K562 (cell line): ENCODE data around the gene PDE6G. TPM values are rescaled to one million over a fixed set of nuclear protein-coding genes. Genes with fewer than 3 reads are reported as not detected.

Source experiments
- ATAC-seq: fragments of 200-7000 bp; cut with Tn5 transposase; 3 replicates; pipeline ENCODE4 v1.9.1; 2020; ENCODE audit warnings: moderate library complexity
- BruUV-seq: library from RNA; stranded (reverse); fragments of 400-500 nt; replicated peaks from 2 replicates; lab custom pipeline; 2021; lab: Mats Ljungman, UMichigan
- CTCF ChIA-PET: fragments of 300-600 bp; formaldehyde crosslinking; extraction: SDS; loops from one replicate; lab custom pipeline; 2021; ENCODE audit warnings: low intra/inter-chr PET ratio; lab: Yijun Ruan, JAX
- POLR2A ChIA-PET: fragments of 300-600, 350-650 bp; sonication (Branson Sonifier 250); formaldehyde crosslinking; extraction: SDS; loops from one replicate; lab custom pipeline; 2021; ENCODE audit warnings: antibody characterized with exemption, inconsistent platforms; lab: Yijun Ruan, JAX
- DNase-seq, 4 experiments: peaks; one replicate each; pipeline versions ENCODE4 v3.0.0 to v3.0.0-alpha.2; 2011 to 2018; ENCODE audit warnings: low spot score in 3 of 4, mixed read lengths in 3 of 4; ENCODE audit errors: extremely low read depth in 1 of 4
- FAIRE-seq: peaks from 2 replicates; lab custom pipeline; 2011; peaks lifted over from hg19 to GRCh38; lab: Jason Lieb, UNC
- H2AFZ ChIP-seq: 2 replicates; pipeline ENCODE4 v1.6.0; 2011; ENCODE audit warnings: low read depth, low read length, control low read depth, inconsistent platforms
- H3K27ac ChIP-seq: fragments of 200-600 bp; 3 replicates; pipeline ENCODE4 v1.8.0; 2011; ENCODE audit warnings: low read depth, mild to moderate bottlenecking, control low read depth, inconsistent platforms, low read length, moderate library complexity, mixed read lengths; ENCODE audit errors: extremely low read depth
- H3K27me3 ChIP-seq, 2 experiments: fragments of 300-600 bp in 1 of 2; 2 replicates in 1 of 2; 3 replicates in 1 of 2; pipeline versions ENCODE4 v1.6.0 to v1.8.0; 2011; ENCODE audit warnings: inconsistent platforms in 2 of 2, low read length in 2 of 2, mild to moderate bottlenecking in 1 of 2, mixed read lengths in 1 of 2, moderate library complexity in 1 of 2; ENCODE audit not compliant: control insufficient read depth in 2 of 2, insufficient read depth in 2 of 2
- H3K36me3 ChIP-seq: fragments of 300-600 bp; 3 replicates; pipeline ENCODE4 v1.8.0; 2011; ENCODE audit warnings: mild to moderate bottlenecking, low read length, inconsistent platforms; ENCODE audit not compliant: control insufficient read depth, insufficient read depth
- H3K4me1 ChIP-seq, 2 experiments: fragments of 200-600 bp in 1 of 2; replicated peaks in 1 of 2; 2 replicates in 1 of 2; 3 replicates in 1 of 2; pipeline versions ENCODE4 v1.5.1 to v1.8.0; 2011; ENCODE audit warnings: inconsistent platforms in 2 of 2, low read length in 2 of 2, mild to moderate bottlenecking in 1 of 2, mixed read lengths in 1 of 2, moderate library complexity in 1 of 2; ENCODE audit not compliant: control insufficient read depth in 2 of 2, insufficient read depth in 2 of 2
- H3K4me2 ChIP-seq: 2 replicates; pipeline ENCODE4 v1.6.1; 2011; ENCODE audit warnings: low read length, control low read depth, inconsistent platforms, mixed read lengths; ENCODE audit not compliant: insufficient read depth
- H3K4me3 ChIP-seq: fragments of 200-600 bp; sonication (generic), shearing (Covaris generic); 2 replicates; pipeline ENCODE4 v1.5.1; 2016; ENCODE audit warnings: control low read depth, inconsistent platforms
- H3K79me2 ChIP-seq: fragments of 200-600 bp; 3 replicates; pipeline ENCODE4 v1.8.0; 2011; ENCODE audit warnings: low read length, inconsistent platforms; ENCODE audit not compliant: control insufficient read depth, insufficient read depth
- H3K9ac ChIP-seq, 2 experiments: 2 replicates each; pipeline versions ENCODE4 v1.6.0 to v1.6.1; 2011; ENCODE audit warnings: low read depth in 2 of 2, low read length in 2 of 2, control low read depth in 1 of 2, inconsistent platforms in 1 of 2, mild to moderate bottlenecking in 1 of 2, mixed read lengths in 1 of 2; ENCODE audit not compliant: insufficient read depth in 1 of 2
- H3K9me1 ChIP-seq: one replicate; pipeline ENCODE4 v1.6.0; 2011; ENCODE audit warnings: inconsistent platforms, mild to moderate bottlenecking, low read length, moderate library complexity; ENCODE audit not compliant: control insufficient read depth, insufficient read depth
- H3K9me3 ChIP-seq: replicated peaks from 2 replicates; pipeline ENCODE4 v1.5.1; 2011; ENCODE audit warnings: low read depth, low read length, inconsistent platforms; ENCODE audit not compliant: control insufficient read depth, insufficient read depth
- H4K20me1 ChIP-seq: replicated peaks from 2 replicates; pipeline ENCODE4 v1.6.1; 2011; ENCODE audit warnings: low read length, inconsistent platforms, mixed read lengths; ENCODE audit not compliant: control insufficient read depth, insufficient read depth
- ATF1 ChIP-seq, 2 experiments: fragments of 450-650 bp in 1 of 2; IDR thresholded peaks; 2 replicates each; pipeline ENCODE4 v1.6.1; 2016; ENCODE audit warnings: missing compliant biosample characterization in 1 of 2, missing genetic modification characterization in 1 of 2
- C11orf30 ChIP-seq: fragments of 450-650 bp; IDR thresholded peaks from 2 replicates; pipeline ENCODE4 v1.6.1; 2016; ENCODE audit warnings: low read depth, mild to moderate bottlenecking
- CBX2 ChIP-seq: fragments of 200-600 bp; sonication (generic); IDR thresholded peaks from one replicate; pipeline ENCODE4 v1.6.1; 2012; ENCODE audit warnings: mild to moderate bottlenecking, low read length, inconsistent platforms; ENCODE audit not compliant: insufficient read depth, poor library complexity, severe bottlenecking
- DACH1 ChIP-seq: fragments of 450-650 bp; IDR thresholded peaks from 2 replicates; pipeline ENCODE4 v1.6.1; 2018; ENCODE audit not compliant: partially characterized antibody
- HBP1 ChIP-seq: fragments of 450-650 bp; formaldehyde crosslinking; IDR thresholded peaks from 2 replicates; pipeline ENCODE4 v1.4.0; 2022; ENCODE audit warnings: missing genetic modification characterization
- KDM5B ChIP-seq: fragments of 200-600 bp; sonication (generic); IDR thresholded peaks from 2 replicates; pipeline ENCODE4 v1.6.1; 2012; ENCODE audit warnings: low read depth, mild to moderate bottlenecking, moderate library complexity, low read length, control low read depth, inconsistent platforms; ENCODE audit not compliant: insufficient replicate concordance
- L3MBTL2 ChIP-seq: fragments of 450-650 bp; IDR thresholded peaks from 2 replicates; pipeline ENCODE4 v1.6.1; 2016; ENCODE audit warnings: mild to moderate bottlenecking, moderate library complexity
- LCOR ChIP-seq: sonication (generic); formaldehyde crosslinking; IDR thresholded peaks from 2 replicates; pipeline ENCODE4 v1.8.0; 2022; ENCODE audit warnings: mild to moderate bottlenecking, missing genetic modification reagents
- MCM7 ChIP-seq, 2 experiments: fragments of 450-650 bp; IDR thresholded peaks; 2 replicates each; pipeline ENCODE4 v1.6.1; 2016 to 2018
- NR2F6 ChIP-seq: fragments of 450-650 bp; formaldehyde crosslinking; IDR thresholded peaks from 2 replicates; pipeline ENCODE4 v1.4.0; 2020; ENCODE audit warnings: mild to moderate bottlenecking
- RB1 ChIP-seq: fragments of 450-650 bp; IDR thresholded peaks from 2 replicates; pipeline ENCODE4 v1.6.1; 2017; ENCODE audit warnings: low read depth, mild to moderate bottlenecking
- RFX1 ChIP-seq: fragments of 450-650 bp; IDR thresholded peaks from 2 replicates; pipeline ENCODE4 v1.6.1; 2016; ENCODE audit warnings: mild to moderate bottlenecking, moderate library complexity
- SAP30 ChIP-seq: fragments of 200-600 bp; sonication (generic); IDR thresholded peaks from 2 replicates; pipeline ENCODE4 v1.6.1; 2012; ENCODE audit warnings: borderline replicate concordance, low read depth, mild to moderate bottlenecking, moderate library complexity, low read length, control low read depth, inconsistent platforms; ENCODE audit not compliant: insufficient read depth, poor library complexity, severe bottlenecking
- SMARCE1 ChIP-seq: fragments of 450-650 bp; IDR thresholded peaks from 2 replicates; pipeline ENCODE4 v1.7.1; 2016; ENCODE audit warnings: mild to moderate bottlenecking
- THRA ChIP-seq: fragments of 450-650 bp; IDR thresholded peaks from 2 replicates; pipeline ENCODE4 v1.6.1; 2017; ENCODE audit warnings: mild to moderate bottlenecking, moderate library complexity
- TRIM24 ChIP-seq, 2 experiments: fragments of 450-650 bp; IDR thresholded peaks; 2 replicates each; pipeline ENCODE4 v1.6.1; 2016
- ZBTB17 ChIP-seq: fragments of 450-650 bp; formaldehyde crosslinking; IDR thresholded peaks from 2 replicates; pipeline ENCODE4 v1.4.0; 2020; ENCODE audit warnings: mild to moderate bottlenecking
- ZNF146 ChIP-seq: IDR thresholded peaks from one replicate; pipeline ENCODE4 v1.6.1; 2018; ENCODE audit warnings: missing compliant biosample characterization; ENCODE audit not compliant: unreplicated experiment
- ZNF311 ChIP-seq: fragments of 250-450 bp; sonication (Bioruptor Pico); IDR thresholded peaks from 2 replicates; pipeline ENCODE4 v1.4.0; 2020; ENCODE audit warnings: mild to moderate bottlenecking, moderate library complexity
- ZNF316 ChIP-seq: fragments of 450-650 bp; IDR thresholded peaks from 2 replicates; pipeline ENCODE4 v1.6.1; 2016
- ZNF586 ChIP-seq: fragments of 450-650 bp; formaldehyde crosslinking; conservative IDR thresholded peaks from 2 replicates; pipeline ENCODE4 v1.4.0; 2020; ENCODE audit warnings: mild to moderate bottlenecking, moderate library complexity
- ZNF75A ChIP-seq: fragments of 450-650 bp; formaldehyde crosslinking; IDR thresholded peaks from 2 replicates; pipeline ENCODE4 v1.4.0; 2020; ENCODE audit warnings: mild to moderate bottlenecking
- WGBS: fragments of 100-300 bp; shearing (Covaris generic); methylation state at CpG from one replicate; pipeline ENCODE4 v1.1.6; 2016; ENCODE audit warnings: low coverage, mixed read lengths; ENCODE audit not compliant: insufficient coverage; ENCODE audit errors: missing lambda C conversion rate; 5-methylcytosine and 5-hydroxymethylcytosine counted together
- in situ Hi-C: fragments of 300-500 bp; cut with MboI; formaldehyde crosslinking; loops from 4 replicates; pipeline ENCODE4 v1.15.0; 2018; ENCODE audit warnings: inconsistent platforms, mixed read lengths
- intact Hi-C: fragments of 100-400 bp; cut with micrococcal nuclease; formaldehyde crosslinking; loops from 2 replicates; pipeline ENCODE4 v1.14.2; 2022
- polyA plus RNA-seq, 8 experiments: library from polyadenylated mRNA; depleted of rRNA in 4 of 8; stranded (reverse) in 5 of 8; unstranded in 3 of 8; fragments of >200 nt; fragmentation: Nextera tagmentation in 2 of 8; fragmentation: Illumina TruSeq in 1 of 8; extraction: Ambion mirVana in 2 of 8; extraction: Trizol in 1 of 8; gene quantifications; 2 replicates each; pipeline versions ENCODE4 v1.2.1 to v1.2.3, GENCODE V29; 2011 to 2014; ENCODE audit warnings: inconsistent platforms in 1 of 8, missing spikeins in 1 of 8
- total RNA-seq, 7 experiments: library from RNA; depleted of rRNA in 6 of 7; stranded (reverse); fragments of >200 nt in 6 of 7; fragmentation: Illumina TruSeq in 2 of 7; extraction: Trizol in 2 of 7; gene quantifications; 2 replicates each; pipeline versions ENCODE4 v1.2.1 to v1.2.3, GENCODE V29; 2011 to 2021; ENCODE audit warnings: low replicate concordance in 1 of 7

PDE6G gene
- total and polyA plus RNA-seq, 9 of the 15 experiments (the other 6 are each of a cell fraction or from before 2014, with no cell fraction given): 0.14 to 0.59 TPM; not detected in 7

- Histone ChIP-seq H3K9me1 (peaks cover 6% of the 10 kb centered on the region), H2AFZ (peak overlapping the region; percentile 78; the same call in 1 of the 2 replicates), H3K9me3 (no peaks in the 10 kb centered on the region), H3K4me1 (peaks cover 13 to 52% of the 10 kb centered on the region in 2 experiments), H3K4me3 (peak overlapping the region; percentile 96), H3K27me3 (no peaks in the 10 kb centered on the region), H3K4me2 (peak overlapping the region; percentile 90), H3K36me3 (peaks cover 41% of the 10 kb centered on the region; the same call in 2 of the 3 replicates), H3K79me2 (peaks cover 55% of the 10 kb centered on the region), H4K20me1 (peaks cover 12% of the 10 kb centered on the region; the same call in 1 of the 2 replicates), H3K9ac (peak overlapping the region; percentile 96 to 99), H3K27ac (peak overlapping the region; percentile 78)
- 9% methylated on average over 19 of the region's 19 CpGs for WGBS
- intact Hi-C loops: no loop called here
- no peak for FAIRE-seq
- CTCF ChIA-PET: no interaction called here
- BruUV-seq: no TSS peak
- no peak for ATAC-seq
- DNase-seq: no peak
- POLR2A ChIA-PET: interaction anchor here (0.6 to 3.5 kb wide), 15 partner anchors 8 to 63 kb away, joined by 3 to 39 read pairs (median 5); partner anchors contain the start of genes CCDC137, MRPL12 and OXLD1
- in situ Hi-C loops: no loop called here
- TF ChIP-seq ZNF316 (peak; percentile 40), RFX1 (peak; percentile 73), THRA (no peak), MCM7 (IDR thresholded peaks at IDR 0.05) (no peak), ZBTB17 (CRISPR knock-in tag) (no peak), SMARCE1 (no peak), DACH1 (no peak), NR2F6 (CRISPR knock-in tag) (no peak), SAP30 (no peak), HBP1 (CRISPR knock-in tag) (no peak), KDM5B (no peak), TRIM24 (IDR thresholded peaks at IDR 0.05) (no peak), CBX2 (no peak), C11orf30 (no peak), ZNF311 (CRISPR knock-in tag) (no peak), ZNF75A (CRISPR knock-in tag) (no peak), RB1 (no peak), L3MBTL2 (no peak), ATF1 (CRISPR knock-in tag; IDR thresholded peaks at IDR 0.05) (no peak), ATF1 (tag; IDR thresholded peaks at IDR 0.05) (no peak), LCOR (no peak), ZNF586 (no peak), ZNF146 (no peak)
Observed at GRCh38 chr17:81682565-81683207, 26.3 kb upstream of the PDE6G start.
